ENCODE results near the gene BACH2. TPM values are rescaled to one million over a fixed set of nuclear protein-coding genes. Genes with fewer than 3 reads are reported as not detected.

BACH2 gene
- polyA plus RNA-seq, 2 of the 4 experiments (the other 2 are of a cell fraction), result 0.01 to 0.36 TPM

DNA sequence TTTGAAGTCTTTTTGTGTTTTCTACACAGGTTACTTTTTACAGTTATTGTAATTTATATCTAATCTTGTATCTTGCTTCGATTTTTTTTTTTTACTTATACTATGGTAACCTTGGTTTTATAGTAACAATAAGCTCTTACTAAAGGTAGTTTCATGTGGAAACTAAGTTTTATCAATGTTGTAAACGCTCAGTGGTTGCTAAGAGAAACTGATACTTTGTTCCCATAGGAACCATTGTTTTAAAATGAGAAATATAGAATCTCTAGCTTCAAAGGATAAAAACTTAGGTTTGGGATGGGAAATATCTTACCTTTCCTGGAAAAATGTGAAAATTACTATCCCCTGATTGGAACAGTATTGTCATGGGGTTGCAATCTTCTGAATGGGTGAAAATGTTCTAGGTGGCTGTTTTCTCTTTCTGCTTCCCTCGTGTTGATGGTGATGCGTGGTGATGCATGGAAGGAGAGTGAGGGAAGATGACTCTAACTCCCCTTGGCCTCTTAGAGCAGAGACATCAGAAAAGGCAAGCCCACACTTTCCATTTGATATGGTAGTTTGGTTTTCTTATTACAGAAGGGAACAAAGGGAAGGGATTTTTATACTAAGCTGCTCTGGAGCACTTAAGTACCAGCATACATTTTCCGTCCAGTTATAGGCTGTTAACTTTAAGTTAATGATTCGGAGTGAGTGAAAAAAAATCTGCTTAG is 23.5 kb upstream of the BACH2 start (continued):
- TF ChIP-seq NFE2L2 (conservative IDR thresholded peaks at IDR 0.05; ENCODE audit: low read length) (no peak), FOSB (CRISPR knock-in tag; IDR thresholded peaks at IDR 0.05) (no peak)

DNA sequence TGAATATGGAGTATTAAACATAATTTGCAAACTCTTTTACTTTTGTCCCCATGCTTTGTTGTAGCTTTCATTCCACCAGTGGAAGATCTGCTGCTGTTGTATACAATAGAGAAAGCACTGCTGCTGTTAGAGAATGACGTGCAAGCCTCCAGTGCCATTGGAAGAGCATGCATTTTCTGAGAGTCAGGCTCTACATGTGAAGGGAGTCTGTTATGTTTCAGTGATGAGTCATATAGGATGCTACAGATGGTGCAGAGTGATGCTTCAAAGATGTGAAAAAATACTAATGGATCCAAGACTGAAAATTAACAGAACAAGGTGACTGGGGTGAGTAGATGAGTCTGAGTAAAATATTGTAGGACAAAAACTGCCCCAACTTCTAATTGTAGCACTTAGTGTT is 22.4 kb upstream of the BACH2 start:
- POLR2A ChIA-PET, result no interaction called here
- no peak for ATAC-seq
- TF ChIP-seq TP53 (CRISPR knock-in tag; IDR thresholded peaks at IDR 0.05) (no peak), NFE2L2 (conservative IDR thresholded peaks at IDR 0.05; ENCODE audit: low read length) (no peak), ZNF302 (CRISPR knock-in tag; IDR thresholded peaks at IDR 0.05) (no peak), FOSB (CRISPR knock-in tag; IDR thresholded peaks at IDR 0.05) (no peak), ESRRA (IDR thresholded peaks at IDR 0.05; ENCODE audit: borderline replicate concordance, low read length) (no peak), CBX8 (IDR thresholded peaks at IDR 0.05) (no peak), POLR2AphosphoS2 (conservative IDR thresholded peaks at IDR 0.05; ENCODE audit: low read length) (no peak), EHMT2 (IDR thresholded peaks at IDR 0.05; ENCODE audit: low read depth) (no peak), SMC3 (IDR thresholded peaks at IDR 0.05) (no peak), NPAS2 (CRISPR knock-in tag; IDR thresholded peaks at IDR 0.05; ENCODE audit: borderline replicate concordance) (no peak), POLR2A (IDR thresholded peaks at IDR 0.05; ENCODE audit: low read length) (no peak)
- TF ChIP-seq, protein P1, sequence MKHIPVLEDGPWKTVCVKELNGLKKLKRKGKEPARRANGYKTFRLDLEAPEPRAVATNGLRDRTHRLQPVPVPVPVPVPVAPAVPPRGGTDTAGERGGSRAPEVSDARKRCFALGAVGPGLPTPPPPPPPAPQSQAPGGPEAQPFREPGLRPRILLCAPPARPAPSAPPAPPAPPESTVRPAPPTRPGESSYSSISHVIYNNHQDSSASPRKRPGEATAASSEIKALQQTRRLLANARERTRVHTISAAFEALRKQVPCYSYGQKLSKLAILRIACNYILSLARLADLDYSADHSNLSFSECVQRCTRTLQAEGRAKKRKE (CRISPR knock-in tag; IDR thresholded peaks at IDR 0.05; ENCODE audit: low read depth), result no peak
- TF ChIP-seq, protein P2, sequence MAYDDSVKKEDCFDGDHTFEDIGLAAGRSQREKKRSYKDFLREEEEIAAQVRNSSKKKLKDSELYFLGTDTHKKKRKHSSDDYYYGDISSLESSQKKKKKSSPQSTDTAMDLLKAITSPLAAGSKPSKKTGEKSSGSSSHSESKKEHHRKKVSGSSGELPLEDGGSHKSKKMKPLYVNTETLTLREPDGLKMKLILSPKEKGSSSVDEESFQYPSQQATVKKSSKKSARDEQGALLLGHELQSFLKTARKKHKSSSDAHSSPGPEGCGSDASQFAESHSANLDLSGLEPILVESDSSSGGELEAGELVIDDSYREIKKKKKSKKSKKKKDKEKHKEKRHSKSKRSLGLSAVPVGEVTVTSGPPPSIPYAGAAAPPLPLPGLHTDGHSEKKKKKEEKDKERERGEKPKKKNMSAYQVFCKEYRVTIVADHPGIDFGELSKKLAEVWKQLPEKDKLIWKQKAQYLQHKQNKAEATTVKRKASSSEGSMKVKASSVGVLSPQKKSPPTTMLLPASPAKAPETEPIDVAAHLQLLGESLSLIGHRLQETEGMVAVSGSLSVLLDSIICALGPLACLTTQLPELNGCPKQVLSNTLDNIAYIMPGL (CRISPR knock-in tag; IDR thresholded peaks at IDR 0.05; ENCODE audit: borderline replicate concordance), result no peak

DNA sequence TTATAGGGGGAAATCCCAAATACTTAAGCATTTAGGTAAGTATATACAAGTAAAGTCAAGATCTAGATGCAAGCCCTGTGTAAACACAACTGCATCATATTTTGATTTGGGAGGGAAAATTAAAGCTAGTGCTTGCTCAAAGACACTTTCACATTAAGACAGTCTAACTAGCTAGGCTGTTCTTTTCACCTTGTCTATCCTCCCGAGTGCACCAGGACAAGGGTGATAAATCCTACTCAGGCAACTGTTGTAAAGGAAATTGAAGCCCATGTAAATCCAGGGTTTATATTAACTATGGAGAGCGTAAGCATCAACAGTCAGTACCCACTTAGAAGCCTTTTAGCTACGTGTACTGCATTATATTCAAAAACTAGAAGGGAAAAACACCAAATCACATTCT is 19.3 kb upstream of the BACH2 start:
- FAIRE-seq (no peak), ATAC-seq (no peak), DNase-seq (ENCODE audit: low read depth in 1 of 2, low spot score in 1 of 2) (no peak)
- no peaks in the 10 kb centered on the region for H3K4me1 ChIP-seq
- H3K9me3 ChIP-seq, result no peaks in the 10 kb centered on the region
- 41% methylated on average over 3 of the region's 3 CpGs for WGBS (ENCODE audit: missing lambda C conversion rate)
- CTCF ChIA-PET, result interaction anchor here (0.6 kb wide), 1 partner anchor 74 kb away, joined by 3 read pairs; no protein-coding TSS in a partner anchor
- no peak overlapping the region for H3K4me2 ChIP-seq
- TF ChIP-seq MYC (IDR thresholded peaks at IDR 0.05; ENCODE audit: borderline replicate concordance, low read length), result no peak
- no peak for TF ChIP-seq RARB (CRISPR knock-in tag; IDR thresholded peaks at IDR 0.05)
- TF ChIP-seq NFE2L2 (conservative IDR thresholded peaks at IDR 0.05; ENCODE audit: low read length), result no peak
- TF ChIP-seq, protein P3, sequence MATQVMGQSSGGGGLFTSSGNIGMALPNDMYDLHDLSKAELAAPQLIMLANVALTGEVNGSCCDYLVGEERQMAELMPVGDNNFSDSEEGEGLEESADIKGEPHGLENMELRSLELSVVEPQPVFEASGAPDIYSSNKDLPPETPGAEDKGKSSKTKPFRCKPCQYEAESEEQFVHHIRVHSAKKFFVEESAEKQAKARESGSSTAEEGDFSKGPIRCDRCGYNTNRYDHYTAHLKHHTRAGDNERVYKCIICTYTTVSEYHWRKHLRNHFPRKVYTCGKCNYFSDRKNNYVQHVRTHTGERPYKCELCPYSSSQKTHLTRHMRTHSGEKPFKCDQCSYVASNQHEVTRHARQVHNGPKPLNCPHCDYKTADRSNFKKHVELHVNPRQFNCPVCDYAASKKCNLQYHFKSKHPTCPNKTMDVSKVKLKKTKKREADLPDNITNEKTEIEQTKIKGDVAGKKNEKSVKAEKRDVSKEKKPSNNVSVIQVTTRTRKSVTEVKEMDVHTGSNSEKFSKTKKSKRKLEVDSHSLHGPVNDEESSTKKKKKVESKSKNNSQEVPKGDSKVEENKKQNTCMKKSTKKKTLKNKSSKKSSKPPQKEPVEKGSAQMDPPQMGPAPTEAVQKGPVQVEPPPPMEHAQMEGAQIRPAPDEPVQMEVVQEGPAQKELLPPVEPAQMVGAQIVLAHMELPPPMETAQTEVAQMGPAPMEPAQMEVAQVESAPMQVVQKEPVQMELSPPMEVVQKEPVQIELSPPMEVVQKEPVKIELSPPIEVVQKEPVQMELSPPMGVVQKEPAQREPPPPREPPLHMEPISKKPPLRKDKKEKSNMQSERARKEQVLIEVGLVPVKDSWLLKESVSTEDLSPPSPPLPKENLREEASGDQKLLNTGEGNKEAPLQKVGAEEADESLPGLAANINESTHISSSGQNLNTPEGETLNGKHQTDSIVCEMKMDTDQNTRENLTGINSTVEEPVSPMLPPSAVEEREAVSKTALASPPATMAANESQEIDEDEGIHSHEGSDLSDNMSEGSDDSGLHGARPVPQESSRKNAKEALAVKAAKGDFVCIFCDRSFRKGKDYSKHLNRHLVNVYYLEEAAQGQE (IDR thresholded peaks at IDR 0.05), result no peak
- no peak for TF ChIP-seq TP53 (CRISPR knock-in tag; IDR thresholded peaks at IDR 0.05)
- no peak for TF ChIP-seq MAFK (IDR thresholded peaks at IDR 0.05; ENCODE audit: partially characterized antibody)
- no peak for TF ChIP-seq TFCP2L1 (CRISPR knock-in tag; IDR thresholded peaks at IDR 0.05)
- TF ChIP-seq, protein P4, sequence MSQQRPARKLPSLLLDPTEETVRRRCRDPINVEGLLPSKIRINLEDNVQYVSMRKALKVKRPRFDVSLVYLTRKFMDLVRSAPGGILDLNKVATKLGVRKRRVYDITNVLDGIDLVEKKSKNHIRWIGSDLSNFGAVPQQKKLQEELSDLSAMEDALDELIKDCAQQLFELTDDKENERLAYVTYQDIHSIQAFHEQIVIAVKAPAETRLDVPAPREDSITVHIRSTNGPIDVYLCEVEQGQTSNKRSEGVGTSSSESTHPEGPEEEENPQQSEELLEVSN (IDR thresholded peaks at IDR 0.05; ENCODE audit: borderline replicate concordance, low read depth), result no peak
- TF ChIP-seq EHF (CRISPR knock-in tag; IDR thresholded peaks at IDR 0.05), result no peak
- TF ChIP-seq KDM5A (IDR thresholded peaks at IDR 0.05), result no peak
- no peak for TF ChIP-seq RFX5 (IDR thresholded peaks at IDR 0.05)
- no peak for TF ChIP-seq ZNF302 (CRISPR knock-in tag; IDR thresholded peaks at IDR 0.05)
- TF ChIP-seq GATA3 (IDR thresholded peaks at IDR 0.05; ENCODE audit: borderline replicate concordance), result no peak
- H3K27ac ChIP-seq, result no peak overlapping the region
- POLR2A ChIA-PET, result no interaction called here
- H3K4me3 ChIP-seq, result no peak overlapping the region

More for the DNA sequence above, 22.4 kb upstream of the BACH2 start:
- 92% methylated on average over 1 of the region's 1 CpG for WGBS (ENCODE audit: missing lambda C conversion rate)
- no peak overlapping the region for H3K27ac ChIP-seq
- no peaks in the 10 kb centered on the region for H3K4me1 ChIP-seq
- no peak overlapping the region for H3K4me3 ChIP-seq
- DNase-seq (ENCODE audit: low read depth in 1 of 2, low spot score in 1 of 2) (no peak), FAIRE-seq (no peak)
- no peak overlapping the region for H3K4me2 ChIP-seq
- no peaks in the 10 kb centered on the region for H3K9me3 ChIP-seq
- CTCF ChIA-PET, result no interaction called here
